GM18526 (cell line): ENCODE data around the gene POU2AF1.

ENCODE experiments used
- POLR2A ChIP-seq: IDR thresholded peaks from 3 replicates; pipeline ENCODE4 v1.6.1; 2011; ENCODE audit not compliant: insufficient read length; ENCODE audit errors: extremely low read depth

POU2AF1 gene

GRCh38 chr11:111352231-111352746 is 26.8 kb downstream of the POU2AF1 start:
- no peak for TF ChIP-seq POLR2A

GRCh38 chr11:111351374-111352055 is 27.6 kb downstream of the POU2AF1 start:
- no peak for TF ChIP-seq POLR2A

- no peak for TF ChIP-seq POLR2A
Observed at GRCh38 chr11:111350811-111351210, 28.3 kb downstream of the POU2AF1 start.

GRCh38 chr11:111349191-111349695 is 29.8 kb downstream of the POU2AF1 start:
- TF ChIP-seq POLR2A: no peak

- no peak for TF ChIP-seq POLR2A
Observed at GRCh38 chr11:111348147-111348546, 30.9 kb downstream of the POU2AF1 start.

- TF ChIP-seq POLR2A: no peak
Observed at GRCh38 chr11:111347723-111348115, 31.4 kb downstream of the POU2AF1 start.

- TF ChIP-seq POLR2A: no peak
Observed at GRCh38 chr11:111347002-111347722, 31.9 kb downstream of the POU2AF1 start.

- TF ChIP-seq POLR2A: no peak
Observed at GRCh38 chr11:111344032-111344431, 35.0 kb downstream of the POU2AF1 start.

- TF ChIP-seq POLR2A: no peak
Observed at GRCh38 chr11:111342329-111342728, 36.7 kb downstream of the POU2AF1 start.

- no peak for TF ChIP-seq POLR2A
Observed at GRCh38 chr11:111339758-111340388, 39.2 kb downstream of the POU2AF1 start.

GRCh38 chr11:111336582-111337256 is 42.4 kb downstream of the POU2AF1 start:
- TF ChIP-seq POLR2A: no peak

- no peak for TF ChIP-seq POLR2A
Observed at GRCh38 chr11:111336062-111336461, 43.0 kb downstream of the POU2AF1 start.

GRCh38 chr11:111335549-111335948 is 43.5 kb downstream of the POU2AF1 start:
- TF ChIP-seq POLR2A: no peak

GRCh38 chr11:111334532-111335502 is 44.3 kb downstream of the POU2AF1 start:
- no peak for TF ChIP-seq POLR2A
